Endodermal cell (in vitro differentiated cells): ENCODE results near the gene HKDC1. TPM values are rescaled to one million over a fixed set of nuclear protein-coding genes. Genes with fewer than 3 reads are reported as not detected.

ENCODE experiments used
- DNase-seq: peaks from one replicate; pipeline ENCODE4 v3.0.0-alpha.2; 2017
- H3K27ac ChIP-seq: 2 replicates; pipeline ENCODE4 v1.5.1; 2013; ENCODE audit warnings: mild to moderate bottlenecking, low read depth, low read length, moderate library complexity
- H3K27me3 ChIP-seq: 2 replicates; pipeline ENCODE4 v1.6.1; 2013; ENCODE audit warnings: mild to moderate bottlenecking, low read length, moderate library complexity; ENCODE audit not compliant: insufficient read depth, control insufficient read depth, poor library complexity, severe bottlenecking
- H3K36me3 ChIP-seq: 2 replicates; pipeline ENCODE4 v1.7.0; 2013; ENCODE audit warnings: mild to moderate bottlenecking, low read length, moderate library complexity; ENCODE audit not compliant: control insufficient read depth, insufficient read depth
- H3K4me1 ChIP-seq: one replicate; pipeline ENCODE4 v1.7.0; 2013; ENCODE audit warnings: low read length; ENCODE audit not compliant: control insufficient read depth, insufficient read depth
- H3K4me3 ChIP-seq: 2 replicates; pipeline ENCODE4 v1.5.1; 2013; ENCODE audit warnings: mild to moderate bottlenecking, low read length, moderate library complexity
- H3K9ac ChIP-seq: 2 replicates; pipeline ENCODE4 v1.6.1; 2013; ENCODE audit warnings: mild to moderate bottlenecking, low read length, moderate library complexity; ENCODE audit not compliant: poor library complexity, severe bottlenecking; ENCODE audit errors: extremely low read depth
- H3K9me3 ChIP-seq: 2 replicates; pipeline ENCODE4 v1.6.1; 2013; ENCODE audit warnings: mild to moderate bottlenecking, low read length, moderate library complexity; ENCODE audit not compliant: control insufficient read depth
- H3K27ac Mint-ChIP-seq: 2 replicates; pipeline ENCODE4 v1.8.0; 2020; ENCODE audit warnings: mixed read lengths
- H3K27me3 Mint-ChIP-seq: 2 replicates; pipeline ENCODE4 v1.8.0; 2021; ENCODE audit warnings: mild to moderate bottlenecking, mixed read lengths; ENCODE audit not compliant: insufficient read depth
- H3K36me3 Mint-ChIP-seq: 2 replicates; pipeline ENCODE4 v1.8.0; 2020; ENCODE audit warnings: low read depth, mixed read lengths
- H3K4me1 Mint-ChIP-seq: 2 replicates; pipeline ENCODE4 v1.8.0; 2020; ENCODE audit warnings: mixed read lengths
- H3K4me3 Mint-ChIP-seq: 2 replicates; pipeline ENCODE4 v1.8.0; 2020; ENCODE audit warnings: mild to moderate bottlenecking, moderate library complexity, mixed read lengths
- H3K9me3 Mint-ChIP-seq: 2 replicates; pipeline ENCODE4 v1.8.0; 2020; ENCODE audit warnings: mild to moderate bottlenecking, mixed read lengths
- WGBS, 2 experiments: methylation state at CpG; one replicate each; pipeline versions ENCODE4 v1.1.5 to v1.1.7; 2013; ENCODE audit warnings: missing lambda C conversion rate in 2 of 2, mixed read lengths in 1 of 2; ENCODE audit not compliant: insufficient coverage in 1 of 2, insufficient read length in 1 of 2; 5-methylcytosine and 5-hydroxymethylcytosine counted together
- total RNA-seq, 2 donors: library from RNA; stranded (reverse); fragmentation: NEBNext Ultra II Directional in 1 of 2; extraction: Animal tissue kit (Norgen Biotek cat#: 25700) in 1 of 2; gene quantifications; 2 replicates in 1 of 2; 3 replicates in 1 of 2; pipeline ENCODE4 v1.2.1, GENCODE V29; 2021
- TF ChIP-seq, protein P1 (sequence below): fragments of 200-600 bp; sonication (generic); conservative IDR thresholded peaks from 2 replicates; pipeline ENCODE4 v1.5.0; 2021; ENCODE audit warnings: antibody characterized with exemption, mild to moderate bottlenecking

HKDC1 gene
- total RNA-seq, 2 donors from 2014 or later: 0.22 TPM; not detected in 1

GRCh38 chr10:69246036-69246435 is 25.9 kb downstream of the HKDC1 start:
- WGBS, 2 experiments: 93 to 94% methylated on average over 2 to 5 of the region's 5 CpGs
- no peak overlapping the region for H3K4me3 ChIP-seq
- TF ChIP-seq, protein P1, sequence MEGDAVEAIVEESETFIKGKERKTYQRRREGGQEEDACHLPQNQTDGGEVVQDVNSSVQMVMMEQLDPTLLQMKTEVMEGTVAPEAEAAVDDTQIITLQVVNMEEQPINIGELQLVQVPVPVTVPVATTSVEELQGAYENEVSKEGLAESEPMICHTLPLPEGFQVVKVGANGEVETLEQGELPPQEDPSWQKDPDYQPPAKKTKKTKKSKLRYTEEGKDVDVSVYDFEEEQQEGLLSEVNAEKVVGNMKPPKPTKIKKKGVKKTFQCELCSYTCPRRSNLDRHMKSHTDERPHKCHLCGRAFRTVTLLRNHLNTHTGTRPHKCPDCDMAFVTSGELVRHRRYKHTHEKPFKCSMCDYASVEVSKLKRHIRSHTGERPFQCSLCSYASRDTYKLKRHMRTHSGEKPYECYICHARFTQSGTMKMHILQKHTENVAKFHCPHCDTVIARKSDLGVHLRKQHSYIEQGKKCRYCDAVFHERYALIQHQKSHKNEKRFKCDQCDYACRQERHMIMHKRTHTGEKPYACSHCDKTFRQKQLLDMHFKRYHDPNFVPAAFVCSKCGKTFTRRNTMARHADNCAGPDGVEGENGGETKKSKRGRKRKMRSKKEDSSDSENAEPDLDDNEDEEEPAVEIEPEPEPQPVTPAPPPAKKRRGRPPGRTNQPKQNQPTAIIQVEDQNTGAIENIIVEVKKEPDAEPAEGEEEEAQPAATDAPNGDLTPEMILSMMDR: no peak
- no peaks in the 10 kb centered on the region for H3K9me3 ChIP-seq
- no peak overlapping the region for H3K9ac ChIP-seq
- no peak overlapping the region for H3K27ac ChIP-seq
- Mint-ChIP-seq H3K9me3 (peaks cover 2% of the 10 kb centered on the region), H3K4me1 (peaks cover 6% of the 10 kb centered on the region), H3K27ac (no peak overlapping the region), H3K27me3 (no peaks in the 10 kb centered on the region), H3K4me3 (no peak overlapping the region), H3K36me3 (no peaks in the 10 kb centered on the region)
- no peaks in the 10 kb centered on the region for H3K27me3 ChIP-seq
- no peaks in the 10 kb centered on the region for H3K36me3 ChIP-seq
- no peaks in the 10 kb centered on the region for H3K4me1 ChIP-seq
- DNase-seq: no peak

- 84 to 85% methylated on average over 10 to 14 of the region's 14 CpGs for WGBS, 2 experiments
- Mint-ChIP-seq H3K4me3 (no peak overlapping the region), H3K27ac (no peak overlapping the region), H3K27me3 (no peaks in the 10 kb centered on the region), H3K4me1 (peaks cover 6% of the 10 kb centered on the region), H3K9me3 (peaks cover 2% of the 10 kb centered on the region), H3K36me3 (no peaks in the 10 kb centered on the region)
- H3K27me3 ChIP-seq: no peaks in the 10 kb centered on the region
- DNase-seq: no peak
- no peak overlapping the region for H3K9ac ChIP-seq
- H3K4me3 ChIP-seq: no peak overlapping the region
- H3K4me1 ChIP-seq: no peaks in the 10 kb centered on the region
- TF ChIP-seq, protein P1: no peak
- H3K27ac ChIP-seq: no peak overlapping the region
- no peaks in the 10 kb centered on the region for H3K36me3 ChIP-seq
- H3K9me3 ChIP-seq: no peaks in the 10 kb centered on the region
These were observed 26.6 kb downstream of the HKDC1 start for GRCh38 chr10:69246581-69247312.

DNA sequence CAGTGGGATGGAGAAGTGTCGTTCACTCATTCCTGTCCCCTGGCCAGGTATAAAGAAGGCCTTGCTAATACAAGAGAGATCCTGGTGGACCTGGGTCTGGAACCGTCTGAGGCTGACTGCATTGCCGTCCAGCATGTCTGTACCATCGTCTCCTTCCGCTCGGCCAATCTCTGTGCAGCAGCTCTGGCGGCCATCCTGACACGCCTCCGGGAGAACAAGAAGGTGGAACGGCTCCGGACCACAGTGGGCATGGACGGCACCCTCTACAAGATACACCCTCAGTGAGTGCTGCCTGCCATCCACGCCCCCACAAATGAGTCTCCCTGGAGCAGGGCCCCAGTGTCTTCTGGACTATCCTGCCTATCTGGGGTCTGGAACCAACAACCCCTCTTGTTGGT is 27.2 kb downstream of the HKDC1 start:
- no peaks in the 10 kb centered on the region for H3K4me1 ChIP-seq
- H3K4me3 Mint-ChIP-seq: no peak overlapping the region
- no peaks in the 10 kb centered on the region for H3K27me3 ChIP-seq
- no peak overlapping the region for H3K27ac Mint-ChIP-seq
- no peak for DNase-seq
- no peak overlapping the region for H3K4me3 ChIP-seq
- WGBS, 2 experiments: 94% methylated on average over 11 to 13 of the region's 13 CpGs
- no peaks in the 10 kb centered on the region for H3K36me3 Mint-ChIP-seq
- peaks cover 2% of the 10 kb centered on the region for H3K9me3 Mint-ChIP-seq
- TF ChIP-seq, protein P1: no peak
- no peaks in the 10 kb centered on the region for H3K27me3 Mint-ChIP-seq
- H3K9ac ChIP-seq: no peak overlapping the region
- no peak overlapping the region for H3K27ac ChIP-seq
- H3K36me3 ChIP-seq: no peaks in the 10 kb centered on the region
- no peaks in the 10 kb centered on the region for H3K9me3 ChIP-seq
- peaks cover 6% of the 10 kb centered on the region for H3K4me1 Mint-ChIP-seq
